Measurements from ENCODE around the gene LCOR. TPM values are rescaled to one million over a fixed set of nuclear protein-coding genes. Genes with fewer than 3 reads are reported as not detected.

LCOR gene
- total and polyA plus RNA-seq, 11 donors, result 4.3 to 31.4 (median 17.4) TPM

GRCh38 chr10:96921655-96922054 is 89.6 kb downstream of the LCOR start:
- TF ChIP-seq POLR2A (IDR thresholded peaks at IDR 0.05) (no peak), CTCF (IDR thresholded peaks at IDR 0.05) (no peak)
- Histone ChIP-seq H3K9me3 (no peaks in the 10 kb centered on the region), H3K4me1 (peaks cover 3 to 56% (median 24%) of the 10 kb centered on the region in 12 donors), H3K4me3 (no peak overlapping the region), H3K36me3 (no peaks in the 10 kb centered on the region), H3K27me3 (no peaks in the 10 kb centered on the region), H3K27ac (peak overlapping the region in 3 of 12 donors; percentile 11 to 29 (median 20))
- peak in 3 of 4 donors; percentile 17 to 48 (median 46) for ATAC-seq
- 65 to 79% (median 72%) methylated on average over 4 of the region's 4 CpGs for WGBS, 4 donors
- DNase-seq, result no peak
- intact Hi-C loops (cut with DNase I), result no loop called here

GRCh38 chr10:96922978-96923948 is 91.2 kb downstream of the LCOR start:
- Histone ChIP-seq H3K4me3 (no peak overlapping the region), H3K9me3 (peaks cover 0 to 7% (median 0%) of the 10 kb centered on the region in 12 donors), H3K36me3 (peaks cover 0 to 5% (median 0%) of the 10 kb centered on the region in 9 donors), H3K27me3 (no peaks in the 10 kb centered on the region), H3K27ac (peak overlapping the region in 3 of 12 donors; percentile 2 to 22 (median 18)), H3K4me1 (peaks cover 3 to 45% (median 22%) of the 10 kb centered on the region in 12 donors)
- ATAC-seq (peak in 1 of 4 donors; percentile 33), DNase-seq (no peak)
- TF ChIP-seq CTCF (IDR thresholded peaks at IDR 0.05) (no peak), POLR2A (IDR thresholded peaks at IDR 0.05) (no peak)
- 75 to 81% (median 77%) methylated on average over 3 of the region's 3 CpGs for WGBS, 4 donors
- intact Hi-C loops (cut with DNase I), result no loop called here

DNA sequence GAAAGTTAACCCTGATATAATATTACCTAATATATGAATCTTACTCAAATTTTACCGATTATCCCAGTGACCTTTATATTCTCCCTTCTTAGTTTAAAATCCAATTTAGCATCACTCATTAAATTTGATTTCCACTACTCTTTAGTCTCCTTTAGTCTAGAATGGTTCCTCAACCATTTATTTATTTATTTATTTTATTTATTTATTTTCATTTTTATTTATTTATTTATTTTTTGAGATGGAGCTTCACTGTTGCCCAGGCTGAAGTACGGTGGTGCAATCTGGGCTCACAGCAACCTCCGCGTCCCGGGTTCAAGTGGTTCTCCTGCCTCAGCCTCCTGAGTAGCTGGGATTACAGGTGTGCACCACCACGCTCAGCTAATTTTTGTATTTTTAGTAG is 92.8 kb downstream of the LCOR start:
- H3K4me1 ChIP-seq, result peaks cover 3 to 33% (median 17%) of the 10 kb centered on the region in 12 donors
- H3K9me3 ChIP-seq, result peaks cover 0 to 13% (median 0%) of the 10 kb centered on the region in 12 donors
- intact Hi-C loops (cut with DNase I), result no loop called here
- DNase-seq (no peak), ATAC-seq (no peak)
- H3K27me3 ChIP-seq, result no peaks in the 10 kb centered on the region
- peaks cover 0 to 10% (median 0%) of the 10 kb centered on the region in 9 donors for H3K36me3 ChIP-seq
- 96 to 99% (median 98%) methylated on average over 6 of the region's 6 CpGs for WGBS, 4 donors
- H3K4me3 ChIP-seq, result no peak overlapping the region
- TF ChIP-seq CTCF (IDR thresholded peaks at IDR 0.05), result no peak
- no peak for TF ChIP-seq POLR2A (IDR thresholded peaks at IDR 0.05)
- no peak overlapping the region for H3K27ac ChIP-seq

DNA sequence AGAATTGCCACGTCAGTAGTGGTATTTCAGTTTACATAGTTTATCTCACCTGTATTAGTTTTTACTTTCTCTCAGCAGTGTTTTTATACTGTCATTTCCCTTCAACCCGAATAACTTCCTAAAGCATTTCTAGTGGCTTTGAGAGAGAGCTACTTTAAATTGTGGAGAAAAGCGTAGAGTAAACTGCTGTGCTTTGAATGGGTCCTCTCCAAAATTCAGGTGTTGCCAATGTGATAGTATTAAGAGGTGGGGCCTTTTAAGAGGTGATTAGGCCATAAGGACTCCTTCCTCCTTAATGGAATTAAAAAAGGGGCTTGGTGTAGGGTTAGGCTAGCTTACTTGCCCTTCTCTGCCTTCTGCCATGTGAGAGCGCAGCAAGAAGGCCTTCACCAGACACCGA is 98.4 kb downstream of the LCOR start:
- no peak for DNase-seq
- Histone ChIP-seq H3K36me3 (peaks cover 0 to 10% (median 0%) of the 10 kb centered on the region in 9 donors), H3K4me3 (no peak overlapping the region), H3K4me1 (peaks cover 0 to 5% (median 0%) of the 10 kb centered on the region in 12 donors), H3K9me3 (peaks cover 0 to 13% (median 0%) of the 10 kb centered on the region in 12 donors), H3K27me3 (no peaks in the 10 kb centered on the region), H3K27ac (no peak overlapping the region)
- no peak for TF ChIP-seq CTCF (IDR thresholded peaks at IDR 0.05)
- no peak for TF ChIP-seq POLR2A (IDR thresholded peaks at IDR 0.05)
- no peak for ATAC-seq
- intact Hi-C loops (cut with DNase I), result no loop called here
- 85 to 90% (median 87%) methylated on average over 5 of the region's 5 CpGs for WGBS, 4 donors

Measured in heart left ventricle (tissue), 16 donors.